GM12878 (cell line): ENCODE data around the gene GRIN2C. TPM values are rescaled to one million over a fixed set of nuclear protein-coding genes. Genes with fewer than 3 reads are reported as not detected.

Source experiments
- ATAC-seq: fragments of 200-7000 bp; cut with Tn5 transposase; 3 replicates; pipeline ENCODE4 v1.9.1; 2020; ENCODE audit warnings: mild to moderate bottlenecking, moderate library complexity
- BruUV-seq: library from RNA; stranded (reverse); fragments of 400-500 nt; replicated peaks from 2 replicates; lab custom pipeline; 2021; lab: Mats Ljungman, UMichigan
- CTCF ChIA-PET: fragments of 300-600 bp; sonication (Branson Sonifier 250); formaldehyde crosslinking; extraction: SDS; loops from one replicate; lab custom pipeline; 2021; ENCODE audit warnings: inconsistent platforms; lab: Yijun Ruan, JAX
- POLR2A ChIA-PET: fragments of 350-600 bp; formaldehyde crosslinking; extraction: SDS; loops from one replicate; lab custom pipeline; 2021; ENCODE audit warnings: inconsistent platforms; lab: Charles Lee
- RAD21 ChIA-PET: fragments of 300-600 bp; sonication (Branson Sonifier 250); formaldehyde crosslinking; loops from one replicate; lab custom pipeline; 2023; ENCODE audit warnings: antibody characterized with exemption; ENCODE audit not compliant: unreplicated experiment; lab: Charles Lee
- SMC1A ChIA-PET: fragments of 300-600 bp; sonication (Branson Sonifier 250); formaldehyde crosslinking; loops from one replicate; lab custom pipeline; 2023; ENCODE audit not compliant: unreplicated experiment, uncharacterized antibody; lab: Charles Lee
- DNase-seq: peaks from one replicate; pipeline ENCODE4 v3.0.0-alpha.2; 2011; ENCODE audit warnings: low read depth, low spot score
- FAIRE-seq: peaks from 3 replicates; lab custom pipeline; 2011; peaks lifted over from hg19 to GRCh38; lab: Jason Lieb, UNC
- H2AFZ ChIP-seq: 2 replicates; pipeline ENCODE4 v1.6.0; 2011; ENCODE audit warnings: low read depth, low read length, control low read depth; ENCODE audit not compliant: control insufficient read depth
- H3K27ac ChIP-seq: 2 replicates; pipeline ENCODE4 v1.5.1; 2011; ENCODE audit warnings: control low read depth; ENCODE audit not compliant: control insufficient read depth, insufficient read depth
- H3K27me3 ChIP-seq, 2 experiments: replicated peaks in 1 of 2; 2 replicates each; pipeline versions ENCODE4 v1.6.0 to v1.6.1; 2011; ENCODE audit warnings: low read length in 1 of 2; ENCODE audit not compliant: control insufficient read depth in 2 of 2, insufficient read depth in 2 of 2
- H3K36me3 ChIP-seq, 2 experiments: 2 replicates each; pipeline ENCODE4 v1.5.1; 2011; ENCODE audit warnings: low read length in 1 of 2; ENCODE audit not compliant: control insufficient read depth in 2 of 2, insufficient read depth in 2 of 2
- H3K4me1 ChIP-seq: 2 replicates; pipeline ENCODE4 v1.6.1; 2011; ENCODE audit warnings: mild to moderate bottlenecking, low read length, moderate library complexity, mixed read lengths; ENCODE audit not compliant: control insufficient read depth, insufficient read depth
- H3K4me2 ChIP-seq: 2 replicates; pipeline ENCODE4 v1.6.0; 2011; ENCODE audit warnings: control low read depth; ENCODE audit not compliant: control insufficient read depth, insufficient read depth
- H3K4me3 ChIP-seq: fragments of 200-600 bp; sonication (generic); 2 replicates; pipeline ENCODE4 v1.5.1; 2016
- H3K79me2 ChIP-seq: 2 replicates; pipeline ENCODE4 v1.6.0; 2011; ENCODE audit warnings: low read length; ENCODE audit not compliant: control insufficient read depth, insufficient read depth
- H3K9ac ChIP-seq: 2 replicates; pipeline ENCODE4 v1.8.0; 2011; ENCODE audit warnings: low read length, control low read depth, mixed read lengths; ENCODE audit not compliant: control insufficient read depth, insufficient read depth
- H3K9me3 ChIP-seq: replicated peaks from 3 replicates; pipeline ENCODE4 v1.5.1; 2011; ENCODE audit warnings: mild to moderate bottlenecking, low read length; ENCODE audit not compliant: control insufficient read depth, insufficient read depth
- H4K20me1 ChIP-seq: 2 replicates; pipeline ENCODE4 v1.6.0; 2011; ENCODE audit not compliant: control insufficient read depth, insufficient read depth
- CREB1 ChIP-seq: IDR thresholded peaks from 2 replicates; pipeline ENCODE4 v1.6.1; 2012; ENCODE audit warnings: low read depth, mild to moderate bottlenecking, inconsistent platforms
- CREM ChIP-seq: IDR thresholded peaks from 2 replicates; pipeline ENCODE4 v1.6.1; 2014; ENCODE audit warnings: antibody characterized with exemption, low read depth
- HDAC2 ChIP-seq: fragments of 200-600 bp; sonication (generic); IDR thresholded peaks from 2 replicates; pipeline ENCODE4 v1.6.1; 2017
- KDM1A ChIP-seq: fragments of 200-600 bp; sonication (generic); IDR thresholded peaks from 2 replicates; pipeline ENCODE4 v1.6.1; 2016; ENCODE audit warnings: borderline replicate concordance
- MYC ChIP-seq: IDR thresholded peaks from 2 replicates; pipeline ENCODE4 v1.6.1; 2011; ENCODE audit warnings: mild to moderate bottlenecking, low read length, moderate library complexity, inconsistent platforms; ENCODE audit not compliant: insufficient read depth, insufficient replicate concordance, insufficient read length, severe bottlenecking
- NR2C2 ChIP-seq: IDR thresholded peaks from 2 replicates; pipeline ENCODE4 v1.6.1; 2011; ENCODE audit warnings: borderline replicate concordance, low read depth; ENCODE audit not compliant: control insufficient read depth, insufficient read length
- RAD21 ChIP-seq: IDR thresholded peaks from 2 replicates; pipeline ENCODE4 v1.6.1; 2011; ENCODE audit warnings: mild to moderate bottlenecking, low read depth, low read length, moderate library complexity; ENCODE audit not compliant: insufficient read depth
- RAD51 ChIP-seq: fragments of 450-650 bp; IDR thresholded peaks from 2 replicates; pipeline ENCODE4 v1.6.1; 2016; ENCODE audit warnings: moderate library complexity, mild to moderate bottlenecking, inconsistent platforms
- RBBP5 ChIP-seq: fragments of 200-600 bp; sonication (generic); conservative IDR thresholded peaks from 2 replicates; pipeline ENCODE4 v1.6.1; 2016
- ZNF274 ChIP-seq: IDR thresholded peaks from one replicate; pipeline ENCODE4 v1.8.0; 2011; ENCODE audit not compliant: insufficient read length, insufficient read depth
- WGBS: methylation state at CpG from one replicate; pipeline ENCODE4 v1.1.6; 2016; ENCODE audit warnings: low lambda C conversion rate; ENCODE audit not compliant: insufficient replicate concordance, insufficient coverage; ENCODE audit errors: missing lambda C conversion rate; 5-methylcytosine and 5-hydroxymethylcytosine counted together
- in situ Hi-C: fragments of 300-500 bp; cut with MboI; formaldehyde crosslinking; loops from 9 replicates; pipeline ENCODE4 v1.14.3; 2018; ENCODE audit warnings: mixed read lengths
- intact Hi-C: fragments of 100-400 bp; cut with micrococcal nuclease; formaldehyde crosslinking; loops from one replicate; pipeline ENCODE4 v1.14.2; 2022; ENCODE audit not compliant: unreplicated experiment
- polyA plus RNA-seq, 11 experiments: library from polyadenylated mRNA; depleted of rRNA in 4 of 11; unstranded in 6 of 11; stranded (reverse) in 5 of 11; fragments of >200 nt; fragmentation: Nextera tagmentation in 4 of 11; fragmentation: Illumina TruSeq in 1 of 11; extraction: Ambion mirVana in 4 of 11; extraction: Trizol in 1 of 11; gene quantifications; 1 replicate in 1 of 11; 2 replicates in 10 of 11; pipeline versions ENCODE4 v1.2.1 to v1.2.3, GENCODE V29; 2011 to 2016; ENCODE audit warnings: inconsistent platforms in 2 of 11, missing spikeins in 2 of 11, low read depth in 1 of 11
- total RNA-seq, 4 experiments: library from RNA; depleted of rRNA in 3 of 4; stranded (reverse); fragments of >200 nt in 3 of 4; fragmentation: Illumina TruSeq in 1 of 4; extraction: Trizol in 1 of 4; gene quantifications; 2 replicates each; pipeline versions ENCODE4 v1.2.1 to v1.2.3, GENCODE V29; 2013 to 2021
- TF ChIP-seq, protein P1 (sequence below): IDR thresholded peaks from 2 replicates; pipeline ENCODE4 v1.6.1; 2011; ENCODE audit warnings: low read depth, low read length, improper control_type of control experiment, borderline replicate concordance
- TF ChIP-seq, protein P2 (sequence below): IDR thresholded peaks from 2 replicates; pipeline ENCODE4 v1.6.1; 2012; ENCODE audit warnings: low read depth, low read length, improper control_type of control experiment

Gene GRIN2C
- total and polyA plus RNA-seq, 10 of the 15 experiments (the other 5 are each of a cell fraction or from before 2014, with no cell fraction given) = 0.01 to 0.20 (median 0.11) TPM; not detected in 2

GRCh38 chr17:74881073-74881472 is 21.4 kb upstream of the GRIN2C start (continued):
- TF ChIP-seq CREB1 = no peak
- TF ChIP-seq, all 136 proteins: peak for 0

DNA sequence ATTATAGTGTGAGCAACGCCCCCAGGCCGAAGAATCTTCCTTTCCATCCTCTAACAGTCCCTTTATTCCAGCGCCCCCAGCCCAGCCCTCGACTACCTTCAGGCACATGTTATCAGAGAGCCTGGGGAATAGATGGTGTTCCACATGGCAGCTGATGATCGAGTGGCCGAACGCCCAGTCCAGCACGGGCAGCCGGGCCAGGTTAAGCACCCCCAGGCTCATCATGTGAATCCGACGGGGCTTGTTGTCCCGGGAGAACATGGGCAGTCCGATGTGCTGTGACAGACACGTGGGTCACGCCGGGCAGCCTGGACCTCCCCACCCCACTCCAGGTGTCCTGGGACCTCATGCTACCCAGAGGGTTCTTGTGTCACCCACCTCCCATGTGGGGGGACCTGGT is 19.6 kb upstream of the GRIN2C start:
- WGBS = 26% methylated on average over 16 of the region's 16 CpGs
- ChIA-PET CTCF (interaction anchor here (1.3 kb wide), 1 partner anchor 14 kb away, joined by 4 read pairs; no protein-coding TSS in a partner anchor), RAD21 (interaction anchor here (0.5 kb wide), 1 partner anchor 54 kb away, joined by 3 read pairs; no protein-coding TSS in a partner anchor), POLR2A (no interaction called here), SMC1A (interaction anchor here (0.7 kb wide), 1 partner anchor 850 kb away, joined by 3 read pairs; no protein-coding TSS in a partner anchor)
- Histone ChIP-seq H3K9ac (no peak overlapping the region), H3K4me2 (no peak overlapping the region), H2AFZ (no peak overlapping the region), H3K27ac (no peak overlapping the region), H3K4me1 (no peaks in the 10 kb centered on the region; the same call in 1 of the 2 replicates), H3K4me3 (no peak overlapping the region), H3K9me3 (no peaks in the 10 kb centered on the region), H3K79me2 (no peaks in the 10 kb centered on the region), H3K27me3 (no peaks in the 10 kb centered on the region)
- BruUV-seq = no TSS peak
- ATAC-seq = no peak
- intact Hi-C loops (no loop called here), in situ Hi-C loops (no loop called here)
- no peak for FAIRE-seq
- DNase-seq = no peak
- TF ChIP-seq NR2C2 (no peak), CREM (no peak), RAD21 (no peak), HDAC2 (no peak), MYC (no peak), RBBP5 (no peak), ZNF274 (no peak), RAD51 (no peak), KDM1A (no peak)
- TF ChIP-seq, protein P1, sequence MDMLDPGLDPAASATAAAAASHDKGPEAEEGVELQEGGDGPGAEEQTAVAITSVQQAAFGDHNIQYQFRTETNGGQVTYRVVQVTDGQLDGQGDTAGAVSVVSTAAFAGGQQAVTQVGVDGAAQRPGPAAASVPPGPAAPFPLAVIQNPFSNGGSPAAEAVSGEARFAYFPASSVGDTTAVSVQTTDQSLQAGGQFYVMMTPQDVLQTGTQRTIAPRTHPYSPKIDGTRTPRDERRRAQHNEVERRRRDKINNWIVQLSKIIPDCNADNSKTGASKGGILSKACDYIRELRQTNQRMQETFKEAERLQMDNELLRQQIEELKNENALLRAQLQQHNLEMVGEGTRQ = no peak
- TF ChIP-seq, protein P2, sequence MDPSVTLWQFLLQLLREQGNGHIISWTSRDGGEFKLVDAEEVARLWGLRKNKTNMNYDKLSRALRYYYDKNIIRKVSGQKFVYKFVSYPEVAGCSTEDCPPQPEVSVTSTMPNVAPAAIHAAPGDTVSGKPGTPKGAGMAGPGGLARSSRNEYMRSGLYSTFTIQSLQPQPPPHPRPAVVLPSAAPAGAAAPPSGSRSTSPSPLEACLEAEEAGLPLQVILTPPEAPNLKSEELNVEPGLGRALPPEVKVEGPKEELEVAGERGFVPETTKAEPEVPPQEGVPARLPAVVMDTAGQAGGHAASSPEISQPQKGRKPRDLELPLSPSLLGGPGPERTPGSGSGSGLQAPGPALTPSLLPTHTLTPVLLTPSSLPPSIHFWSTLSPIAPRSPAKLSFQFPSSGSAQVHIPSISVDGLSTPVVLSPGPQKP = no peak
- TF ChIP-seq, all 136 proteins: peak for 0
- H4K20me1 ChIP-seq = no peaks in the 10 kb centered on the region
- no peaks in the 10 kb centered on the region for H3K36me3 ChIP-seq
